GM20000 (cell line): ENCODE results near the gene ST7.

Source experiments
- DNase-seq: peaks from one replicate; pipeline ENCODE4 v3.0.0; 2012; ENCODE audit warnings: low spot score
- CTCF ChIP-seq: IDR thresholded peaks from 2 replicates; pipeline ENCODE4 v1.5.1; 2012; ENCODE audit warnings: mild to moderate bottlenecking, control low read depth; ENCODE audit errors: extremely low read depth, missing control alignments

The ST7 gene

GRCh38 chr7:117173035-117173770 lies 219.9 kb downstream of the ST7 start:
- DNase-seq, result no peak
- TF ChIP-seq CTCF, result no peak

GRCh38 chr7:117176206-117176605 lies 222.9 kb downstream of the ST7 start:
- TF ChIP-seq CTCF, result no peak
- no peak for DNase-seq

- no peak for TF ChIP-seq CTCF
- DNase-seq, result no peak
Observed at GRCh38 chr7:117178600-117178999, 225.3 kb downstream of the ST7 start.

GRCh38 chr7:117179701-117180100 lies 226.4 kb downstream of the ST7 start:
- no peak for TF ChIP-seq CTCF
- no peak for DNase-seq

- no peak for TF ChIP-seq CTCF
- DNase-seq, result no peak
Observed at GRCh38 chr7:117183729-117184128, 230.4 kb downstream of the ST7 start.

- TF ChIP-seq CTCF, result no peak
- no peak for DNase-seq
Observed at GRCh38 chr7:117184367-117184766, 231.1 kb downstream of the ST7 start.

- DNase-seq, result no peak
Observed at GRCh38 chr7:117185124-117185523, 231.8 kb downstream of the ST7 start.

More at GRCh38 chr7:117185124-117185523, 231.8 kb downstream of the ST7 start:
- no peak for TF ChIP-seq CTCF
